ENCODE measurements around the gene PSME4. TPM values are rescaled to one million over a fixed set of nuclear protein-coding genes. Genes with fewer than 3 reads are reported as not detected.

Gene PSME4
- total and polyA plus RNA-seq, 2 of the 13 experiments (the other 11 are each of a cell fraction or from before 2014, with no cell fraction given): 52.1 to 77.8 TPM

GRCh38 chr2:53938904-53939303 is 31.9 kb downstream of the PSME4 start (continued):
- no peak for TF ChIP-seq ZNF646 (CRISPR knock-in tag; IDR thresholded peaks at IDR 0.05)
- TF ChIP-seq ZNF414 (CRISPR knock-in tag; IDR thresholded peaks at IDR 0.05): no peak
- no peak for TF ChIP-seq ZNF776 (CRISPR knock-in tag; IDR thresholded peaks at IDR 0.05)

- no peak overlapping the region for H2AFZ ChIP-seq (ENCODE audit: low read length)
- BruUV-seq (replicated peaks): no TSS peak
- H3K4me3 ChIP-seq (replicated peaks in 1 of 3; ENCODE audit: insufficient read depth in 1 of 3, low read depth in 2 of 3, low read length in 3 of 3): no peak overlapping the region
- H3K27ac ChIP-seq (ENCODE audit: extremely low read length, insufficient read depth, low read length): no peak overlapping the region
- no peaks in the 10 kb centered on the region for H4K20me1 ChIP-seq (ENCODE audit: insufficient read depth, low read length)
- WGBS (ENCODE audit: low lambda C conversion rate): 97% methylated on average over 8 of the region's 8 CpGs
- H3K27me3 ChIP-seq (ENCODE audit: control insufficient read depth in 1 of 2, insufficient read depth in 2 of 2, low read length in 2 of 2): no peaks in the 10 kb centered on the region
- ChIA-PET CTCF (ENCODE audit: low intra/inter-chr PET ratio, low total read pairs) (no interaction called here), POLR2A (no interaction called here)
- no peaks in the 10 kb centered on the region for H3K9me3 ChIP-seq (ENCODE audit: low read length)
- FAIRE-seq (no peak), ATAC-seq (no peak), DNase-seq (ENCODE audit: low spot score) (no peak)
- in situ Hi-C loops (cut with HindIII; ENCODE audit: extremely low pct_ligation_motif_present, low pct_unique_long_range_greater_than_20kb) (no loop called here), intact Hi-C loops (cut with micrococcal nuclease; ENCODE audit: unreplicated experiment) (no loop called here)
- no peak overlapping the region for H3K9ac ChIP-seq (ENCODE audit: insufficient read depth, low read depth, low read length)
- peaks cover 18 to 85% of the 10 kb centered on the region in 2 experiments for H3K36me3 ChIP-seq (replicated peaks in 1 of 2; ENCODE audit: control insufficient read depth in 1 of 2, insufficient read depth in 2 of 2, low read length in 2 of 2)
- H3K4me2 ChIP-seq (ENCODE audit: low read depth, low read length): no peak overlapping the region
- no peaks in the 10 kb centered on the region for H3K4me1 ChIP-seq (ENCODE audit: insufficient read depth, low read length)
- H3K79me2 ChIP-seq (ENCODE audit: insufficient read depth, low read length): no peaks in the 10 kb centered on the region
- TF ChIP-seq MEIS2 (CRISPR knock-in tag; IDR thresholded peaks at IDR 0.05): no peak
- no peak for TF ChIP-seq SCMH1 (CRISPR knock-in tag; IDR thresholded peaks at IDR 0.05; ENCODE audit: borderline replicate concordance)
- no peak for TF ChIP-seq ADNP (CRISPR knock-in tag; IDR thresholded peaks at IDR 0.05)
- TF ChIP-seq RARA (CRISPR knock-in tag; IDR thresholded peaks at IDR 0.05): no peak
- TF ChIP-seq MXD3 (CRISPR knock-in tag; IDR thresholded peaks at IDR 0.05): no peak
- TF ChIP-seq HNRNPLL (IDR thresholded peaks at IDR 0.05; ENCODE audit: low read depth, low read length, poor library complexity, severe bottlenecking): no peak
- no peak for TF ChIP-seq RAD21 (CRISPR knock-in tag; IDR thresholded peaks at IDR 0.05)
- TF ChIP-seq ZNF569 (CRISPR knock-in tag; IDR thresholded peaks at IDR 0.05; ENCODE audit: borderline replicate concordance): no peak
- TF ChIP-seq ATM (IDR thresholded peaks at IDR 0.05; ENCODE audit: borderline replicate concordance): no peak
- TF ChIP-seq SP1 (IDR thresholded peaks at IDR 0.05): no peak
- TF ChIP-seq SP1 (CRISPR knock-in tag; IDR thresholded peaks at IDR 0.05): no peak
- TF ChIP-seq ZMYM3 (CRISPR knock-in tag; IDR thresholded peaks at IDR 0.05): no peak
- TF ChIP-seq ZFYVE20 (CRISPR knock-in tag; IDR thresholded peaks at IDR 0.05; ENCODE audit: borderline replicate concordance, low read depth): no peak
- TF ChIP-seq SIX4 (CRISPR knock-in tag; IDR thresholded peaks at IDR 0.05): no peak
These were observed 37.5 kb downstream of the PSME4 start for GRCh38 chr2:53933329-53933728.

All from HepG2 (cell line).